ENCODE measurements around the gene CMTM2. TPM values are rescaled to one million over a fixed set of nuclear protein-coding genes. Genes with fewer than 3 reads are reported as not detected.

CMTM2 gene
- total and polyA plus RNA-seq, 2 donors (not counting 1 experiment from before 2014, with no cell fraction given): not detected

GRCh38 chr16:66596986-66597848 lies 18.0 kb downstream of the CMTM2 start:
- DNase-seq (no peak), ATAC-seq (ENCODE audit: low read depth) (no peak)
- H3K4me2 ChIP-seq (replicated peaks; ENCODE audit: low read depth, low read length, poor library complexity, severe bottlenecking): no peak overlapping the region
- peaks cover 25% of the 10 kb centered on the region for H3K27me3 Mint-ChIP-seq
- peaks cover 6% of the 10 kb centered on the region for H3K9me3 Mint-ChIP-seq (ENCODE audit: insufficient read depth)
- no peak overlapping the region for H3K27ac Mint-ChIP-seq
- no peak overlapping the region for H3K4me3 Mint-ChIP-seq
- H3K4me3 ChIP-seq (ENCODE audit: control extremely low read depth in 1 of 5, extremely low read depth in 1 of 5, insufficient read depth in 1 of 5, low read depth in 2 of 5, low read length in 4 of 5): no peak overlapping the region
- H3K36me3 ChIP-seq (replicated peaks in 1 of 2; ENCODE audit: control extremely low read depth in 1 of 2, control insufficient read depth in 1 of 2, extremely low read depth in 1 of 2, insufficient read depth in 2 of 2, low read length in 1 of 2): no peaks in the 10 kb centered on the region
- peaks cover 0 to 17% (median 11%) of the 10 kb centered on the region in 4 experiments for H3K27me3 ChIP-seq (replicated peaks in 1 of 4; ENCODE audit: control extremely low read depth in 1 of 4, control insufficient read depth in 3 of 4, insufficient read depth in 4 of 4, low read length in 3 of 4)
- TF ChIP-seq, protein P1, sequence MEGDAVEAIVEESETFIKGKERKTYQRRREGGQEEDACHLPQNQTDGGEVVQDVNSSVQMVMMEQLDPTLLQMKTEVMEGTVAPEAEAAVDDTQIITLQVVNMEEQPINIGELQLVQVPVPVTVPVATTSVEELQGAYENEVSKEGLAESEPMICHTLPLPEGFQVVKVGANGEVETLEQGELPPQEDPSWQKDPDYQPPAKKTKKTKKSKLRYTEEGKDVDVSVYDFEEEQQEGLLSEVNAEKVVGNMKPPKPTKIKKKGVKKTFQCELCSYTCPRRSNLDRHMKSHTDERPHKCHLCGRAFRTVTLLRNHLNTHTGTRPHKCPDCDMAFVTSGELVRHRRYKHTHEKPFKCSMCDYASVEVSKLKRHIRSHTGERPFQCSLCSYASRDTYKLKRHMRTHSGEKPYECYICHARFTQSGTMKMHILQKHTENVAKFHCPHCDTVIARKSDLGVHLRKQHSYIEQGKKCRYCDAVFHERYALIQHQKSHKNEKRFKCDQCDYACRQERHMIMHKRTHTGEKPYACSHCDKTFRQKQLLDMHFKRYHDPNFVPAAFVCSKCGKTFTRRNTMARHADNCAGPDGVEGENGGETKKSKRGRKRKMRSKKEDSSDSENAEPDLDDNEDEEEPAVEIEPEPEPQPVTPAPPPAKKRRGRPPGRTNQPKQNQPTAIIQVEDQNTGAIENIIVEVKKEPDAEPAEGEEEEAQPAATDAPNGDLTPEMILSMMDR (IDR thresholded peaks at IDR 0.05): no peak
- no peak for TF ChIP-seq EZH2 (IDR thresholded peaks at IDR 0.05; ENCODE audit: borderline replicate concordance, insufficient read depth, low read depth, low read length, poor library complexity, severe bottlenecking)
- no peaks in the 10 kb centered on the region for H3K79me2 ChIP-seq (ENCODE audit: control insufficient read depth, insufficient read depth, low read length)
- intact Hi-C loops (cut with micrococcal nuclease): no loop called here
- no peak overlapping the region for H3K27ac ChIP-seq (ENCODE audit: low read length in 2 of 2)
- H3K9ac ChIP-seq (ENCODE audit: low read length): no peak overlapping the region
- ChIA-PET CTCF (interaction anchor here (1.2 kb wide), 1 partner anchor 115 kb away, joined by 3 read pairs; no protein-coding TSS in a partner anchor), POLR2A (no interaction called here)
- no peak overlapping the region for H2AFZ ChIP-seq (ENCODE audit: insufficient read depth, low read depth, low read length, poor library complexity, severe bottlenecking)
- peaks cover 8% of the 10 kb centered on the region for H3K4me1 Mint-ChIP-seq
- 44% methylated on average over 3 of the region's 5 CpGs for WGBS (ENCODE audit: insufficient coverage)
- H3K4me1 ChIP-seq (ENCODE audit: control insufficient read depth in 2 of 2, insufficient read depth in 2 of 2, low read length in 2 of 2): peaks cover 8 to 9% of the 10 kb centered on the region in 2 donors
- H4K20me1 ChIP-seq (ENCODE audit: control insufficient read depth, insufficient read depth, low read length, poor library complexity, severe bottlenecking): no peaks in the 10 kb centered on the region
- H3K9me3 ChIP-seq (ENCODE audit: control extremely low read depth in 1 of 3, control insufficient read depth in 2 of 3, insufficient read depth in 1 of 3, low read length in 2 of 3): peaks cover 2 to 28% (median 21%) of the 10 kb centered on the region in 3 donors

GRCh38 chr16:66598111-66598510 lies 18.8 kb downstream of the CMTM2 start:
- H3K4me3 Mint-ChIP-seq: no peak overlapping the region
- ChIA-PET POLR2A (no interaction called here), CTCF (interaction anchor here (1.4 kb wide), 1 partner anchor 9 kb away, joined by 6 read pairs; no protein-coding TSS in a partner anchor)
- peaks cover 6% of the 10 kb centered on the region for H3K9me3 Mint-ChIP-seq (ENCODE audit: insufficient read depth)
- no peaks in the 10 kb centered on the region for H3K79me2 ChIP-seq (ENCODE audit: control insufficient read depth, insufficient read depth, low read length)
- no CpG with 5 or more reads among the region's 3 CpGs for WGBS (ENCODE audit: insufficient coverage)
- peaks cover 29% of the 10 kb centered on the region for H3K27me3 Mint-ChIP-seq
- ATAC-seq (ENCODE audit: low read depth): no peak
- H3K9me3 ChIP-seq (ENCODE audit: control extremely low read depth in 1 of 3, control insufficient read depth in 2 of 3, insufficient read depth in 1 of 3, low read length in 2 of 3): peaks cover 2 to 25% (median 21%) of the 10 kb centered on the region in 3 donors
- H3K4me1 Mint-ChIP-seq: peaks cover 12% of the 10 kb centered on the region
- no peak overlapping the region for H3K4me3 ChIP-seq (ENCODE audit: control extremely low read depth in 1 of 5, extremely low read depth in 1 of 5, insufficient read depth in 1 of 5, low read depth in 2 of 5, low read length in 4 of 5)
- TF ChIP-seq EZH2 (IDR thresholded peaks at IDR 0.05; ENCODE audit: borderline replicate concordance, insufficient read depth, low read depth, low read length, poor library complexity, severe bottlenecking): no peak
- TF ChIP-seq, protein P1 (IDR thresholded peaks at IDR 0.05): no peak
- no peaks in the 10 kb centered on the region for H3K36me3 ChIP-seq (replicated peaks in 1 of 2; ENCODE audit: control extremely low read depth in 1 of 2, control insufficient read depth in 1 of 2, extremely low read depth in 1 of 2, insufficient read depth in 2 of 2, low read length in 1 of 2)
- no peak overlapping the region for H3K27ac ChIP-seq (ENCODE audit: low read length in 2 of 2)
- intact Hi-C loops (cut with micrococcal nuclease): no loop called here
- H3K4me1 ChIP-seq (ENCODE audit: control insufficient read depth in 2 of 2, insufficient read depth in 2 of 2, low read length in 2 of 2): peaks cover 8 to 9% of the 10 kb centered on the region in 2 donors
- H3K9ac ChIP-seq (ENCODE audit: low read length): no peak overlapping the region
- no peaks in the 10 kb centered on the region for H4K20me1 ChIP-seq (ENCODE audit: control insufficient read depth, insufficient read depth, low read length, poor library complexity, severe bottlenecking)
- no peak overlapping the region for H2AFZ ChIP-seq (ENCODE audit: insufficient read depth, low read depth, low read length, poor library complexity, severe bottlenecking)
- no peak for DNase-seq
- H3K27ac Mint-ChIP-seq: no peak overlapping the region
- no peak overlapping the region for H3K4me2 ChIP-seq (replicated peaks; ENCODE audit: low read depth, low read length, poor library complexity, severe bottlenecking)
- peaks cover 0 to 19% (median 11%) of the 10 kb centered on the region in 4 experiments for H3K27me3 ChIP-seq (replicated peaks in 1 of 4; ENCODE audit: control extremely low read depth in 1 of 4, control insufficient read depth in 3 of 4, insufficient read depth in 4 of 4, low read length in 3 of 4)

Measured in B cell (primary cell).